Measurements from ENCODE around the gene NUCB1. TPM values are rescaled to one million over a fixed set of nuclear protein-coding genes. Genes with fewer than 3 reads are reported as not detected.

The NUCB1 gene
- total RNA-seq, 1 experiment from 2014 or later = 125 TPM

GRCh38 chr19:48959341-48960239 lies 59.5 kb downstream of the NUCB1 start:
- H4K5ac ChIP-seq (ENCODE audit: insufficient read length, low read depth, low read length) = no peak overlapping the region
- no peak overlapping the region for H2AFZ ChIP-seq (ENCODE audit: low read length)
- DNase-seq = no peak
- H3K14ac ChIP-seq (ENCODE audit: insufficient read depth, low read length) = no peak overlapping the region
- no peak overlapping the region for H2BK12ac ChIP-seq (ENCODE audit: insufficient read length, low read depth, low read length)
- Mint-ChIP-seq H3K9me3 (no peaks in the 10 kb centered on the region; a peak in 1 of 5 replicates), H3K27ac (no peak overlapping the region), H3K4me3 (no peak overlapping the region), H3K36me3 (ENCODE audit: insufficient read depth in 1 of 3, low read depth in 3 of 3) (peaks cover 17 to 59% (median 48%) of the 10 kb centered on the region in 3 experiments; a peak in 6 of 7 replicates), H3K27me3 (ENCODE audit: low read depth) (no peaks in the 10 kb centered on the region), H3K4me1 (peaks cover 33 to 38% of the 10 kb centered on the region in 2 experiments)
- no peak overlapping the region for H3K56ac ChIP-seq (ENCODE audit: insufficient read length, low read depth, low read length)
- H3K23ac ChIP-seq (ENCODE audit: insufficient read length, low read depth, low read length) = no peak overlapping the region
- no peak overlapping the region for H2BK5ac ChIP-seq (ENCODE audit: insufficient read length, low read length)
- no peak overlapping the region for H3T11ph ChIP-seq (ENCODE audit: low read length)
- TF ChIP-seq CTCF (conservative IDR thresholded peaks at IDR 0.05) = no peak
- no peak overlapping the region for H3K4ac ChIP-seq (ENCODE audit: low read depth, low read length)
- no peaks in the 10 kb centered on the region for H3K79me2 ChIP-seq (ENCODE audit: insufficient read depth, low read length)
- H4K20me1 ChIP-seq (ENCODE audit: control insufficient read depth, insufficient read depth, insufficient read length) = no peaks in the 10 kb centered on the region
- H3K4me2 ChIP-seq (ENCODE audit: insufficient read depth, insufficient read length, low read length) = no peak overlapping the region
- no peaks in the 10 kb centered on the region for H3K27me3 ChIP-seq (ENCODE audit: insufficient read depth, low read length)
- no peak overlapping the region for H3K27ac ChIP-seq (ENCODE audit: insufficient read length, low read depth, low read length)
- no peak overlapping the region for H2BK15ac ChIP-seq (ENCODE audit: low read depth, low read length)
- peaks cover 4% of the 10 kb centered on the region for H3K79me1 ChIP-seq (ENCODE audit: insufficient read depth, low read depth, low read length, poor library complexity, severe bottlenecking)
- H3K23me2 ChIP-seq (ENCODE audit: insufficient read length, low read depth, low read length, poor library complexity, severe bottlenecking) = peaks cover 12% of the 10 kb centered on the region
- H3K18ac ChIP-seq (ENCODE audit: insufficient read length, low read depth, low read length) = no peak overlapping the region
- H4K91ac ChIP-seq (ENCODE audit: insufficient read length, low read depth, low read length) = no peak overlapping the region
- no peak overlapping the region for H2BK120ac ChIP-seq (ENCODE audit: low read depth, low read length, poor library complexity, severe bottlenecking)
- no peak overlapping the region for H2AK5ac ChIP-seq (ENCODE audit: insufficient read length, low read length)
- no peaks in the 10 kb centered on the region; the same call in 1 of the 2 replicates for H3K4me1 ChIP-seq (ENCODE audit: insufficient read depth, low read length)
- no peak overlapping the region for H2BK20ac ChIP-seq (ENCODE audit: low read depth, low read length, poor library complexity, severe bottlenecking)
- no peaks in the 10 kb centered on the region for H3K9me3 ChIP-seq (ENCODE audit: control insufficient read depth, low read depth, low read length)
- no peak overlapping the region for H3K9ac ChIP-seq (ENCODE audit: extremely low read depth, insufficient read length, low read length)
- no CpG with 5 or more reads among the region's 16 CpGs for WGBS (ENCODE audit: extremely low coverage, insufficient read length, low lambda C conversion rate)
- no peak overlapping the region for H4K8ac ChIP-seq (replicated peaks; ENCODE audit: insufficient read length, low read depth, low read length)

Measured in H9 (cell line).